H9 (cell line): ENCODE measurements around the gene SNRNP70. TPM values are rescaled to one million over a fixed set of nuclear protein-coding genes. Genes with fewer than 3 reads are reported as not detected.

Source experiments
- DNase-seq: peaks from one replicate; pipeline ENCODE4 v3.0.0-alpha.2; 2017
- H2AFZ ChIP-seq: one replicate; pipeline ENCODE4 v1.6.1; 2013; ENCODE audit warnings: mild to moderate bottlenecking, low read length, control low read depth, moderate library complexity
- H2AK5ac ChIP-seq: 2 replicates; pipeline ENCODE4 v1.6.1; 2013; ENCODE audit warnings: low read length, control low read depth, mixed read lengths; ENCODE audit not compliant: insufficient read length
- H2BK120ac ChIP-seq: one replicate; pipeline ENCODE4 v1.6.1; 2013; ENCODE audit warnings: low read depth, mild to moderate bottlenecking, low read length, control low read depth, inconsistent platforms; ENCODE audit not compliant: poor library complexity, severe bottlenecking
- H2BK12ac ChIP-seq: 2 replicates; pipeline ENCODE4 v1.6.1; 2013; ENCODE audit warnings: low read length, control low read depth, mixed read lengths, low read depth; ENCODE audit not compliant: insufficient read length
- H2BK15ac ChIP-seq: 2 replicates; pipeline ENCODE4 v1.6.1; 2013; ENCODE audit warnings: low read depth, low read length, control low read depth
- H2BK20ac ChIP-seq: one replicate; pipeline ENCODE4 v1.6.1; 2013; ENCODE audit warnings: low read depth, mild to moderate bottlenecking, low read length, control low read depth, inconsistent platforms; ENCODE audit not compliant: poor library complexity, severe bottlenecking
- H2BK5ac ChIP-seq: 2 replicates; pipeline ENCODE4 v1.6.1; 2013; ENCODE audit warnings: low read length, control low read depth, mixed read lengths; ENCODE audit not compliant: insufficient read length
- H3K14ac ChIP-seq: 2 replicates; pipeline ENCODE4 v1.6.1; 2013; ENCODE audit warnings: low read length, control low read depth; ENCODE audit not compliant: insufficient read depth
- H3K18ac ChIP-seq: 2 replicates; pipeline ENCODE4 v1.6.1; 2013; ENCODE audit warnings: low read depth, mild to moderate bottlenecking, mixed read lengths, low read length, control low read depth; ENCODE audit not compliant: insufficient read length
- H3K23ac ChIP-seq: 2 replicates; pipeline ENCODE4 v1.6.1; 2013; ENCODE audit warnings: low read length, control low read depth, mixed read lengths, low read depth; ENCODE audit not compliant: insufficient read length
- H3K23me2 ChIP-seq: 2 replicates; pipeline ENCODE4 v1.6.1; 2013; ENCODE audit warnings: low read depth, mild to moderate bottlenecking, mixed read lengths, low read length, control low read depth; ENCODE audit not compliant: insufficient read length, poor library complexity, severe bottlenecking
- H3K27ac ChIP-seq: 2 replicates; pipeline ENCODE4 v1.5.1; 2013; ENCODE audit warnings: low read length, control low read depth, mixed read lengths, low read depth; ENCODE audit not compliant: insufficient read length
- H3K27me3 ChIP-seq: 2 replicates; pipeline ENCODE4 v1.6.1; 2013; ENCODE audit warnings: low read length, control low read depth, inconsistent platforms; ENCODE audit not compliant: insufficient read depth
- H3K4ac ChIP-seq: 2 replicates; pipeline ENCODE4 v1.6.1; 2013; ENCODE audit warnings: low read depth, mild to moderate bottlenecking, control low read depth, inconsistent platforms, low read length, moderate library complexity
- H3K4me1 ChIP-seq: 2 replicates; pipeline ENCODE4 v1.6.1; 2013; ENCODE audit warnings: low read length, control low read depth, inconsistent platforms; ENCODE audit not compliant: insufficient read depth
- H3K4me2 ChIP-seq: 2 replicates; pipeline ENCODE4 v1.6.1; 2013; ENCODE audit warnings: low read length, control low read depth, mixed read lengths; ENCODE audit not compliant: insufficient read length, insufficient read depth
- H3K56ac ChIP-seq: 2 replicates; pipeline ENCODE4 v1.6.1; 2013; ENCODE audit warnings: low read depth, mild to moderate bottlenecking, mixed read lengths, low read length, control low read depth; ENCODE audit not compliant: insufficient read length
- H3K79me1 ChIP-seq: 2 replicates; pipeline ENCODE4 v1.6.1; 2013; ENCODE audit warnings: low read depth, mild to moderate bottlenecking, moderate library complexity, low read length, control low read depth, inconsistent platforms; ENCODE audit not compliant: insufficient read depth, poor library complexity, severe bottlenecking
- H3K79me2 ChIP-seq: 2 replicates; pipeline ENCODE4 v1.6.1; 2013; ENCODE audit warnings: low read length, control low read depth, inconsistent platforms; ENCODE audit not compliant: insufficient read depth
- H3K9ac ChIP-seq: 2 replicates; pipeline ENCODE4 v1.6.1; 2013; ENCODE audit warnings: low read length, control low read depth, mixed read lengths; ENCODE audit not compliant: insufficient read length; ENCODE audit errors: extremely low read depth
- H3K9me3 ChIP-seq: one replicate; pipeline ENCODE4 v1.6.1; 2013; ENCODE audit warnings: low read depth, low read length, inconsistent platforms; ENCODE audit not compliant: control insufficient read depth
- H3T11ph ChIP-seq: one replicate; pipeline ENCODE4 v1.6.1; 2013; ENCODE audit warnings: mild to moderate bottlenecking, low read length, control low read depth, inconsistent platforms
- H4K20me1 ChIP-seq: one replicate; pipeline ENCODE4 v1.6.1; 2013; ENCODE audit not compliant: control insufficient read depth, insufficient read length, insufficient read depth
- H4K5ac ChIP-seq: 2 replicates; pipeline ENCODE4 v1.6.1; 2013; ENCODE audit warnings: low read depth, mild to moderate bottlenecking, mixed read lengths, low read length, control low read depth; ENCODE audit not compliant: insufficient read length
- H4K8ac ChIP-seq: replicated peaks from 2 replicates; pipeline ENCODE4 v1.6.1; 2013; ENCODE audit warnings: low read length, control low read depth, mixed read lengths, low read depth; ENCODE audit not compliant: insufficient read length
- H4K91ac ChIP-seq: 2 replicates; pipeline ENCODE4 v1.6.1; 2013; ENCODE audit warnings: low read depth, mild to moderate bottlenecking, moderate library complexity, mixed read lengths, low read length, control low read depth; ENCODE audit not compliant: insufficient read length
- H3K27ac Mint-ChIP-seq, 3 experiments: 2 replicates in 2 of 3; 3 replicates in 1 of 3; pipeline ENCODE4 v1.8.0; 2020 to 2021; ENCODE audit warnings: mixed read lengths in 3 of 3, mild to moderate bottlenecking in 1 of 3, moderate library complexity in 1 of 3
- H3K27me3 Mint-ChIP-seq: 2 replicates; pipeline ENCODE4 v1.8.0; 2021; ENCODE audit warnings: low read depth, mild to moderate bottlenecking, moderate library complexity, mixed read lengths
- H3K36me3 Mint-ChIP-seq, 3 experiments: 2 replicates in 2 of 3; 3 replicates in 1 of 3; pipeline ENCODE4 v1.8.0; 2020 to 2021; ENCODE audit warnings: low read depth in 3 of 3, mixed read lengths in 3 of 3; ENCODE audit not compliant: insufficient read depth in 1 of 3
- H3K4me1 Mint-ChIP-seq, 2 experiments: 2 replicates each; pipeline ENCODE4 v1.8.0; 2020; ENCODE audit warnings: mixed read lengths in 2 of 2
- H3K4me3 Mint-ChIP-seq, 2 experiments: 2 replicates in 1 of 2; 3 replicates in 1 of 2; pipeline ENCODE4 v1.8.0; 2020 to 2021; ENCODE audit warnings: mild to moderate bottlenecking in 2 of 2, mixed read lengths in 2 of 2, moderate library complexity in 1 of 2
- H3K9me3 Mint-ChIP-seq, 2 experiments: 2 replicates in 1 of 2; 3 replicates in 1 of 2; pipeline ENCODE4 v1.8.0; 2020; ENCODE audit warnings: mild to moderate bottlenecking in 2 of 2, mixed read lengths in 2 of 2, moderate library complexity in 1 of 2
- WGBS: extraction: QIAGEN DNeasy Blood & Tissue Kit; methylation state at CpG from one replicate; pipeline ENCODE4 v1.1.7; 2013; ENCODE audit warnings: missing lambda C conversion rate, low lambda C conversion rate, mixed read lengths; ENCODE audit not compliant: insufficient read length; ENCODE audit errors: extremely low coverage; 5-methylcytosine and 5-hydroxymethylcytosine counted together
- total RNA-seq: library from RNA; stranded (reverse); gene quantifications from 2 replicates; pipeline ENCODE4 v1.2.1, GENCODE V29; 2021
- TF ChIP-seq, protein P1 (sequence below): fragments of 200-600 bp; sonication (generic); conservative IDR thresholded peaks from 3 replicates; pipeline ENCODE4 v1.8.0; 2021; ENCODE audit warnings: antibody characterized with exemption, mild to moderate bottlenecking

Gene SNRNP70
- total RNA-seq, 1 experiment from 2014 or later = 295 TPM

DNA sequence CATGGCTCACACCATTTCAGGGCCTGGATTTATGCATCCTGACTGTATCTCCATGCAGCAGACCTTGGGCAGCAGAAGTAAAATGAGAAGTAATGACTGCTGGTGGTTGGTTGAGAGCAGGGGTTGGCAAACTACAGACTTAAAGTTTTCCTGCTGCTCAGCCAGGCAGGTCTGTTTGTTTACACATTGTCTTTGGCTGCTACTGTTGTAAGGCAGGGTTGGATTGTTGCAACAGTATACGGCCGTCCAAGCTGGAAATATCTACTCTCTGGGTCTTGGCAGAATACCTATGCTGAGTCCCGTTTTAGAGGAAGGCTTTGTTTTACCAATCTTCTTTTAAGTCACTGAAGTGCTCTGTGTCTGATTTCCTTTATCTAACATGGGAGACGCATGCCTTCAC lies 13.5 kb downstream of the SNRNP70 start:
- H3K27ac Mint-ChIP-seq = peak overlapping the region in 1 of 3 experiments; percentile 81; a peak in 2 of 7 replicates
- Histone ChIP-seq H3K23ac (no peak overlapping the region), H3K27me3 (no peaks in the 10 kb centered on the region), H3K56ac (no peak overlapping the region), H4K5ac (no peak overlapping the region), H4K91ac (no peak overlapping the region), H2BK120ac (no peak overlapping the region), H2AK5ac (no peak overlapping the region), H3K79me1 (no peaks in the 10 kb centered on the region), H3K79me2 (no peaks in the 10 kb centered on the region), H3K27ac (no peak overlapping the region), H3K9me3 (no peaks in the 10 kb centered on the region), H2BK5ac (no peak overlapping the region), H3K18ac (no peak overlapping the region), H3K4me2 (no peak overlapping the region), H3K4ac (no peak overlapping the region), H3T11ph (no peak overlapping the region), H3K9ac (no peak overlapping the region), H2BK20ac (no peak overlapping the region), H2BK12ac (no peak overlapping the region), H2BK15ac (no peak overlapping the region), H3K14ac (no peak overlapping the region), H4K8ac (no peak overlapping the region), H3K4me1 (no peaks in the 10 kb centered on the region), H3K23me2 (no peaks in the 10 kb centered on the region), H4K20me1 (no peaks in the 10 kb centered on the region), H2AFZ (no peak overlapping the region)
- H3K4me3 Mint-ChIP-seq = no peak overlapping the region
- no peak for DNase-seq
- no CpG with 5 or more reads among the region's 4 CpGs for WGBS
- H3K36me3 Mint-ChIP-seq = peaks cover 38 to 84% (median 83%) of the 10 kb centered on the region in 3 experiments
- TF ChIP-seq, protein P1, sequence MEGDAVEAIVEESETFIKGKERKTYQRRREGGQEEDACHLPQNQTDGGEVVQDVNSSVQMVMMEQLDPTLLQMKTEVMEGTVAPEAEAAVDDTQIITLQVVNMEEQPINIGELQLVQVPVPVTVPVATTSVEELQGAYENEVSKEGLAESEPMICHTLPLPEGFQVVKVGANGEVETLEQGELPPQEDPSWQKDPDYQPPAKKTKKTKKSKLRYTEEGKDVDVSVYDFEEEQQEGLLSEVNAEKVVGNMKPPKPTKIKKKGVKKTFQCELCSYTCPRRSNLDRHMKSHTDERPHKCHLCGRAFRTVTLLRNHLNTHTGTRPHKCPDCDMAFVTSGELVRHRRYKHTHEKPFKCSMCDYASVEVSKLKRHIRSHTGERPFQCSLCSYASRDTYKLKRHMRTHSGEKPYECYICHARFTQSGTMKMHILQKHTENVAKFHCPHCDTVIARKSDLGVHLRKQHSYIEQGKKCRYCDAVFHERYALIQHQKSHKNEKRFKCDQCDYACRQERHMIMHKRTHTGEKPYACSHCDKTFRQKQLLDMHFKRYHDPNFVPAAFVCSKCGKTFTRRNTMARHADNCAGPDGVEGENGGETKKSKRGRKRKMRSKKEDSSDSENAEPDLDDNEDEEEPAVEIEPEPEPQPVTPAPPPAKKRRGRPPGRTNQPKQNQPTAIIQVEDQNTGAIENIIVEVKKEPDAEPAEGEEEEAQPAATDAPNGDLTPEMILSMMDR = no peak
- H3K27me3 Mint-ChIP-seq = no peaks in the 10 kb centered on the region
- H3K9me3 Mint-ChIP-seq = no peaks in the 10 kb centered on the region
- peaks cover 4 to 14% of the 10 kb centered on the region in 2 experiments; a peak in 2 of 4 replicates for H3K4me1 Mint-ChIP-seq
